Measurements from ENCODE around the gene XRCC5. TPM values are rescaled to one million over a fixed set of nuclear protein-coding genes. Genes with fewer than 3 reads are reported as not detected.

The XRCC5 gene
- total and polyA plus RNA-seq, 2 of the 8 experiments (the other 6 are each of a cell fraction or from before 2014, with no cell fraction given): 308 to 644 TPM

DNA sequence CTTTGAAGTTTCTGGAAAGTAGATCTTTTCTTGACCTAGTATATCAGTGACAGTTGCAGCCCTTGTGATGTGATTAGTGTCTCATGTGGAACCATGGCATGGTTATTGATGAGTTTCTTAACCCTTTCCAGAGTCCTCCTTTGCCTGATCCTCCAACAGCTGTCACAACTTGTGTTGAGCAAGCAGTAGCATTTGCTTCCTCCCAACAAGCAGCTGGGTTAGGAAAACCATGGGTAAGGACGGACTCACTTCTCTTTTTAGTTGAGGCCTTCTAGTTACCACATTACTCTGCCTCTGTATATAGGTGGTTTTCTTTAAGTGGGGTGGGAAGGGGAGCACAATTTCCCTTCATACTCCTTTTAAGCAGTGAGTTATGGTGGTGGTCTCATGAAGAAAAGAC lies 96.3 kb downstream of the XRCC5 start:
- Histone ChIP-seq H4K91ac (replicated peaks; ENCODE audit: insufficient read length, low read length) (no peak overlapping the region), H3K9ac (replicated peaks in 1 of 4; ENCODE audit: extremely low read depth in 1 of 4, low read depth in 3 of 4, low read length in 3 of 4) (no peak overlapping the region), H3K4me1 (replicated peaks in 1 of 4; ENCODE audit: control insufficient read depth in 3 of 4, insufficient read depth in 4 of 4, low read length in 3 of 4) (no peaks in the 10 kb centered on the region), H2BK12ac (ENCODE audit: low read depth, low read length) (no peak overlapping the region), H3K23me2 (ENCODE audit: low read depth, low read length) (no peaks in the 10 kb centered on the region), H3K4me3 (ENCODE audit: extremely low read depth in 1 of 4, insufficient read depth in 2 of 4, low read depth in 3 of 4, low read length in 4 of 4) (no peak overlapping the region), H2BK120ac (replicated peaks; ENCODE audit: low read depth, low read length) (no peak overlapping the region), H4K5ac (ENCODE audit: insufficient read length, low read depth, low read length) (no peak overlapping the region), H3K56ac (replicated peaks; ENCODE audit: insufficient read length, low read depth, low read length) (no peak overlapping the region), H2AK5ac (ENCODE audit: low read depth, low read length) (no peak overlapping the region), H3K79me2 (ENCODE audit: control insufficient read depth in 1 of 2, insufficient read depth in 2 of 2, low read length in 2 of 2) (no peaks in the 10 kb centered on the region), H3K18ac (ENCODE audit: extremely low read depth, low read length) (no peak overlapping the region), H3K4me2 (ENCODE audit: insufficient read depth in 1 of 2, low read depth in 2 of 2, low read length in 2 of 2) (no peak overlapping the region), H2BK5ac (ENCODE audit: low read depth, low read length) (no peak overlapping the region), H3K14ac (ENCODE audit: insufficient read length) (no peak overlapping the region), H4K20me1 (replicated peaks in 1 of 2; ENCODE audit: control insufficient read depth in 1 of 2, insufficient read depth in 2 of 2, low read length in 2 of 2) (peaks cover 2 to 7% of the 10 kb centered on the region in 2 experiments), H2AFZ (ENCODE audit: low read length) (no peak overlapping the region), H3K27me3 (replicated peaks in 1 of 4; ENCODE audit: control insufficient read depth in 3 of 4, extremely low read depth in 1 of 4, insufficient read depth in 3 of 4, low read length in 3 of 4) (peaks cover 0 to 2% (median 0%) of the 10 kb centered on the region in 4 experiments; a peak in 1 of 7 replicates), H3K27ac (ENCODE audit: low read depth, low read length) (no peak overlapping the region), H3K23ac (ENCODE audit: insufficient read length) (no peak overlapping the region), H3K9me3 (ENCODE audit: insufficient read depth in 2 of 2, low read depth in 1 of 2, low read length in 1 of 2) (no peaks in the 10 kb centered on the region), H2BK20ac (ENCODE audit: low read length) (no peak overlapping the region), H2BK15ac (ENCODE audit: low read length) (no peak overlapping the region), H3K79me1 (ENCODE audit: low read depth, low read length) (no peaks in the 10 kb centered on the region; the same call in 1 of the 2 replicates), H3K36me3 (ENCODE audit: control insufficient read depth in 2 of 4, insufficient read depth in 4 of 4, low read length in 3 of 4) (peaks cover 35 to 81% (median 58%) of the 10 kb centered on the region in 4 experiments), H3K4ac (replicated peaks; ENCODE audit: insufficient read length, low read depth, low read length) (no peak overlapping the region), H4K8ac (ENCODE audit: extremely low read depth, insufficient read depth, low read length) (no peak overlapping the region)
- no peak for DNase-seq (ENCODE audit: low read depth in 1 of 2, low spot score in 2 of 2)
- WGBS, 2 experiments (ENCODE audit: extremely low coverage in 1 of 2, insufficient coverage in 1 of 2, insufficient read length in 1 of 2, insufficient replicate concordance in 2 of 2, low coverage in 1 of 2, low lambda C conversion rate in 2 of 2, missing lambda C conversion rate in 1 of 2): 76% methylated on average over 1 of the region's 1 CpG; no CpG with 5 or more reads in 1 of the 2 experiments
- CTCF ChIA-PET (ENCODE audit: partially characterized antibody): interaction anchor here (1.0 kb wide), 1 partner anchor 10 kb away, joined by 3 read pairs; no protein-coding TSS in a partner anchor
- no peak for TF ChIP-seq TCF12 (IDR thresholded peaks at IDR 0.05; ENCODE audit: low read depth, low read length)
- TF ChIP-seq TEAD4 (IDR thresholded peaks at IDR 0.05; ENCODE audit: low read depth, low read length): no peak
- TF ChIP-seq ASH2L (IDR thresholded peaks at IDR 0.05; ENCODE audit: low read length): no peak
- no peak for TF ChIP-seq BRCA1 (IDR thresholded peaks at IDR 0.05; ENCODE audit: low read depth, low read length)
- no peak for FAIRE-seq
- POLR2A ChIA-PET (ENCODE audit: partially characterized antibody): interaction anchor here (1.0 to 2.5 kb wide), 3 partner anchors 9 to 10 kb away, joined by 3 to 8 read pairs (median 4); no protein-coding TSS in a partner anchor

Data from H1 (cell line).